Activated T-cell treated with anti-CD3 and anti-CD28 coated beads, Interleukin-2, amount 50 U/mL, for 72 hours (primary cell): Measurements from ENCODE around the gene WDR62. TPM values are rescaled to one million over a fixed set of nuclear protein-coding genes. Genes with fewer than 3 reads are reported as not detected.

Experiments
- ATAC-seq, 2 donors: fragments of 150-1000 bp; cut with Tn5 transposase; replicated peaks in 1 of 2; 2 replicates each; pipeline ENCODE4 v1.10.0; 2021; ENCODE audit warnings: moderate library complexity in 2 of 2, mild to moderate bottlenecking in 1 of 2
- DNase-seq, 2 donors: peaks; one replicate each; pipeline ENCODE4 v3.0.0; 2021 to 2022; ENCODE audit warnings: mixed read lengths in 1 of 2
- H3K27ac Mint-ChIP-seq: one replicate; pipeline ENCODE4 v1.8.0; 2022; ENCODE audit warnings: mild to moderate bottlenecking, moderate library complexity, mixed read lengths
- H3K27me3 Mint-ChIP-seq: one replicate; pipeline ENCODE4 v1.8.0; 2022; ENCODE audit warnings: low read depth, mixed read lengths
- H3K36me3 Mint-ChIP-seq, 2 donors: one replicate each; pipeline ENCODE4 v1.8.0; 2022; ENCODE audit warnings: mixed read lengths in 2 of 2, mild to moderate bottlenecking in 1 of 2; ENCODE audit not compliant: insufficient read depth in 2 of 2
- H3K4me1 Mint-ChIP-seq: one replicate; pipeline ENCODE4 v1.8.0; 2022; ENCODE audit warnings: low read depth, mixed read lengths
- H3K4me3 Mint-ChIP-seq, 2 donors: one replicate each; pipeline ENCODE4 v1.8.0; 2022; ENCODE audit warnings: mild to moderate bottlenecking in 2 of 2, mixed read lengths in 2 of 2, moderate library complexity in 2 of 2
- H3K9me3 Mint-ChIP-seq, 2 donors: one replicate each; pipeline ENCODE4 v1.8.0; 2022; ENCODE audit warnings: mixed read lengths in 2 of 2
- total RNA-seq, 2 donors: library from RNA; stranded (reverse); gene quantifications; one replicate each; pipeline ENCODE4 v1.2.3, GENCODE V29; 2022

Gene WDR62
- total RNA-seq, 2 donors from 2014 or later = 19.8 to 21.6 TPM

GRCh38 chr19:36073121-36073876, 18.6 kb downstream of the WDR62 start:
- no peaks in the 10 kb centered on the region for H3K9me3 Mint-ChIP-seq
- no peak overlapping the region for H3K4me3 Mint-ChIP-seq
- H3K27me3 Mint-ChIP-seq = no peaks in the 10 kb centered on the region
- no peaks in the 10 kb centered on the region for H3K4me1 Mint-ChIP-seq
- no peak overlapping the region for H3K27ac Mint-ChIP-seq
- DNase-seq (no peak), ATAC-seq (no peak)
- peaks cover 2 to 33% of the 10 kb centered on the region in 2 donors for H3K36me3 Mint-ChIP-seq

- Mint-ChIP-seq H3K27ac (no peak overlapping the region), H3K4me3 (no peak overlapping the region), H3K4me1 (no peaks in the 10 kb centered on the region), H3K9me3 (no peaks in the 10 kb centered on the region), H3K27me3 (no peaks in the 10 kb centered on the region), H3K36me3 (peaks cover 7 to 51% of the 10 kb centered on the region in 2 donors)
- no peak for ATAC-seq
- DNase-seq = no peak
These were observed 24.8 kb downstream of the WDR62 start for GRCh38 chr19:36079389-36079945.

- ATAC-seq (no peak), DNase-seq (no peak)
- H3K27me3 Mint-ChIP-seq = no peaks in the 10 kb centered on the region
- H3K27ac Mint-ChIP-seq = no peak overlapping the region
- H3K4me3 Mint-ChIP-seq = no peak overlapping the region
- H3K9me3 Mint-ChIP-seq = no peaks in the 10 kb centered on the region
- peaks cover 7 to 43% of the 10 kb centered on the region in 2 donors for H3K36me3 Mint-ChIP-seq
- H3K4me1 Mint-ChIP-seq = no peaks in the 10 kb centered on the region
These were observed 26.7 kb downstream of the WDR62 start for GRCh38 chr19:36081385-36081784.

- no peak for ATAC-seq
- Mint-ChIP-seq H3K4me3 (no peak overlapping the region), H3K4me1 (no peaks in the 10 kb centered on the region), H3K9me3 (no peaks in the 10 kb centered on the region), H3K27me3 (no peaks in the 10 kb centered on the region), H3K27ac (no peak overlapping the region), H3K36me3 (peaks cover 7 to 43% of the 10 kb centered on the region in 2 donors)
- no peak for DNase-seq
These were observed 27.2 kb downstream of the WDR62 start for GRCh38 chr19:36081894-36082293.

- H3K4me1 Mint-ChIP-seq = no peaks in the 10 kb centered on the region
- no peak overlapping the region for H3K4me3 Mint-ChIP-seq
- no peak overlapping the region for H3K27ac Mint-ChIP-seq
- H3K9me3 Mint-ChIP-seq = no peaks in the 10 kb centered on the region
- ATAC-seq (no peak), DNase-seq (no peak)
- peaks cover 5 to 37% of the 10 kb centered on the region in 2 donors for H3K36me3 Mint-ChIP-seq
- no peaks in the 10 kb centered on the region for H3K27me3 Mint-ChIP-seq
These were observed 28.2 kb downstream of the WDR62 start for GRCh38 chr19:36082916-36083315.

GRCh38 chr19:36084231-36085009, 29.7 kb downstream of the WDR62 start:
- no peaks in the 10 kb centered on the region for H3K4me1 Mint-ChIP-seq
- no peaks in the 10 kb centered on the region for H3K27me3 Mint-ChIP-seq
- no peak for DNase-seq
- H3K9me3 Mint-ChIP-seq = no peaks in the 10 kb centered on the region
- no peak overlapping the region for H3K4me3 Mint-ChIP-seq
- no peak overlapping the region for H3K27ac Mint-ChIP-seq
- H3K36me3 Mint-ChIP-seq = peaks cover 5 to 34% of the 10 kb centered on the region in 2 donors
- no peak for ATAC-seq

GRCh38 chr19:36086326-36086725, 31.6 kb downstream of the WDR62 start:
- ATAC-seq = no peak
- Mint-ChIP-seq H3K9me3 (no peaks in the 10 kb centered on the region), H3K27ac (no peak overlapping the region), H3K4me3 (no peak overlapping the region), H3K4me1 (no peaks in the 10 kb centered on the region), H3K27me3 (no peaks in the 10 kb centered on the region), H3K36me3 (peaks cover 3 to 24% of the 10 kb centered on the region in 2 donors)
- no peak for DNase-seq

- no peaks in the 10 kb centered on the region for H3K27me3 Mint-ChIP-seq
- H3K9me3 Mint-ChIP-seq = no peaks in the 10 kb centered on the region
- peaks cover 17% of the 10 kb centered on the region for H3K4me1 Mint-ChIP-seq
- H3K27ac Mint-ChIP-seq = no peak overlapping the region
- ATAC-seq (no peak), DNase-seq (no peak)
- H3K36me3 Mint-ChIP-seq = peaks cover 8 to 11% of the 10 kb centered on the region in 2 donors
- H3K4me3 Mint-ChIP-seq = no peak overlapping the region
These were observed 35.1 kb downstream of the WDR62 start for GRCh38 chr19:36089847-36090246.

- DNase-seq = no peak
- Mint-ChIP-seq H3K4me3 (no peak overlapping the region), H3K27ac (no peak overlapping the region), H3K27me3 (no peaks in the 10 kb centered on the region), H3K36me3 (peaks cover 9% of the 10 kb centered on the region in 2 donors), H3K4me1 (peaks cover 17% of the 10 kb centered on the region), H3K9me3 (no peaks in the 10 kb centered on the region)
- no peak for ATAC-seq
These were observed 36.4 kb downstream of the WDR62 start for GRCh38 chr19:36090910-36091695.

- Mint-ChIP-seq H3K36me3 (peaks cover 12 to 15% of the 10 kb centered on the region in 2 donors), H3K4me3 (peak overlapping the region; percentile 52 to 69), H3K27me3 (no peaks in the 10 kb centered on the region), H3K4me1 (peaks cover 17% of the 10 kb centered on the region), H3K27ac (peak overlapping the region; percentile 63), H3K9me3 (no peaks in the 10 kb centered on the region)
- peak; percentile 2 to 8 for ATAC-seq
- no peak for DNase-seq
These were observed 37.9 kb downstream of the WDR62 start for GRCh38 chr19:36092566-36092965.

- peak overlapping the region; percentile 52 to 69 for H3K4me3 Mint-ChIP-seq
- DNase-seq (peak; percentile 26 to 30), ATAC-seq (peak; percentile 79 to 87)
- peak overlapping the region; percentile 18 for H3K27ac Mint-ChIP-seq
- no peaks in the 10 kb centered on the region for H3K9me3 Mint-ChIP-seq
- peaks cover 17% of the 10 kb centered on the region for H3K4me1 Mint-ChIP-seq
- peaks cover 12 to 15% of the 10 kb centered on the region in 2 donors for H3K36me3 Mint-ChIP-seq
- no peaks in the 10 kb centered on the region for H3K27me3 Mint-ChIP-seq
These were observed 38.5 kb downstream of the WDR62 start for GRCh38 chr19:36093146-36093662.

GRCh38 chr19:36093687-36094086, 39.0 kb downstream of the WDR62 start:
- Mint-ChIP-seq H3K27ac (peak overlapping the region; percentile 18), H3K4me3 (peak overlapping the region in 1 of 2 donors; percentile 21), H3K27me3 (no peaks in the 10 kb centered on the region), H3K36me3 (peaks cover 12 to 17% of the 10 kb centered on the region in 2 donors), H3K9me3 (no peaks in the 10 kb centered on the region), H3K4me1 (peaks cover 17% of the 10 kb centered on the region)
- DNase-seq (no peak), ATAC-seq (peak in 1 of 2 donors; percentile 33)
